Prostate gland (tissue), 2 donors: Measurements from ENCODE around the gene FMN2. TPM values are rescaled to one million over a fixed set of nuclear protein-coding genes. Genes with fewer than 3 reads are reported as not detected.

Source experiments
- DNase-seq: peaks from one replicate; pipeline ENCODE4 v3.0.0-alpha.2; 2019; ENCODE audit warnings: low spot score
- H3K27ac ChIP-seq, 2 donors: fragments of 200-600 bp; sonication (generic); 2 replicates each; pipeline ENCODE4 v1.5.1; 2017 to 2019
- H3K27me3 ChIP-seq: fragments of 200-600 bp; sonication (generic); replicated peaks from 2 replicates; pipeline ENCODE4 v1.5.1; 2019; ENCODE audit not compliant: insufficient read depth
- H3K36me3 ChIP-seq, 2 donors: fragments of 200-600 bp; sonication (generic); 1 replicate in 1 of 2; 2 replicates in 1 of 2; pipeline versions ENCODE4 v1.5.1 to v1.8.1; 2017 to 2019
- H3K4me1 ChIP-seq: fragments of 200-600 bp; sonication (generic); replicated peaks from 2 replicates; pipeline ENCODE4 v1.5.1; 2019
- H3K4me3 ChIP-seq, 2 donors: fragments of 200-600 bp; sonication (generic); 2 replicates each; pipeline ENCODE4 v1.5.1; 2017 to 2019
- H3K9me3 ChIP-seq: fragments of 200-600 bp; sonication (generic); 2 replicates; pipeline ENCODE4 v1.5.1; 2017
- POLR2A ChIP-seq: fragments of 450-650 bp; IDR thresholded peaks from one replicate; pipeline ENCODE4 v1.6.1; 2016; ENCODE audit warnings: antibody characterized with exemption, mild to moderate bottlenecking
- POLR2AphosphoS5 ChIP-seq: sonication (generic); formaldehyde crosslinking; IDR thresholded peaks from one replicate; pipeline ENCODE4 v1.6.1; 2017; ENCODE audit warnings: antibody characterized with exemption
- WGBS: methylation state at CpG from one replicate; pipeline ENCODE4 v1.1.5; 2018; 5-methylcytosine and 5-hydroxymethylcytosine counted together
- intact Hi-C: fragments of 100-400 bp; cut with DNase I; formaldehyde crosslinking; loops from one replicate; pipeline ENCODE4 v1.14.2; 2022
- total RNA-seq, 2 donors: library from RNA; depleted of rRNA; stranded (reverse); fragments of >200 nt; gene quantifications; one replicate each; pipeline ENCODE4 v1.1.0, GENCODE V29; 2016
- TF ChIP-seq, protein P1 (sequence below), 4 experiments: fragments of 200-600 bp in 2 of 4; fragments of 450-650 bp in 2 of 4; sonication (generic) in 2 of 4; IDR thresholded peaks; 1 replicate in 3 of 4; 2 replicates in 1 of 4; pipeline ENCODE4 v1.5.1; 2016 to 2019; ENCODE audit warnings: antibody characterized with exemption in 4 of 4, mild to moderate bottlenecking in 2 of 4, moderate library complexity in 2 of 4

FMN2 gene
- total RNA-seq, 2 donors from 2014 or later, result 0.27 to 4.8 TPM

DNA sequence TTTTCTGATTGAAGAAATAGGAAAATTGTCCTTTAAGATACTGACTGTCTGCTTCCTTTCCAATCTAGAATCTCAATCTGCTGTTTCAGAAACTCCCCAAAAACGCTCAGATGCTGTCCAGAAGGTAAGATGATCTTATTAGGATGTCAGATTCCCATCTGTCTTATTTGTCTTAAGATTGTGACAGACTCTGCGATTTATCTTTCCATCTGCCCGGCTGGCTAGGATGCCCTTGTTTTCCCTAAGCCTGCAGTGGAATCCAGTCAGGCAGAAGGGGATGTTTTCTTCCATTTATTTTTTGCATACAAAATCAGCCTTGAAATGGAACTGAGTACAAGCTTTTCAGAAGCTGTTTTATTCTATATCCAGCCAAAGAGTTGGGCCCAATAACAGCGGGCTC lies 96.5 kb downstream of the FMN2 start:
- intact Hi-C loops, result loop anchor here (5.0 kb wide), 1 partner anchor 161 kb away; no protein-coding TSS in a partner anchor
- H3K4me1 ChIP-seq, result no peaks in the 10 kb centered on the region
- H3K4me3 ChIP-seq, result no peak overlapping the region
- no peaks in the 10 kb centered on the region for H3K36me3 ChIP-seq
- no peaks in the 10 kb centered on the region for H3K9me3 ChIP-seq
- DNase-seq, result no peak
- TF ChIP-seq, protein P1, sequence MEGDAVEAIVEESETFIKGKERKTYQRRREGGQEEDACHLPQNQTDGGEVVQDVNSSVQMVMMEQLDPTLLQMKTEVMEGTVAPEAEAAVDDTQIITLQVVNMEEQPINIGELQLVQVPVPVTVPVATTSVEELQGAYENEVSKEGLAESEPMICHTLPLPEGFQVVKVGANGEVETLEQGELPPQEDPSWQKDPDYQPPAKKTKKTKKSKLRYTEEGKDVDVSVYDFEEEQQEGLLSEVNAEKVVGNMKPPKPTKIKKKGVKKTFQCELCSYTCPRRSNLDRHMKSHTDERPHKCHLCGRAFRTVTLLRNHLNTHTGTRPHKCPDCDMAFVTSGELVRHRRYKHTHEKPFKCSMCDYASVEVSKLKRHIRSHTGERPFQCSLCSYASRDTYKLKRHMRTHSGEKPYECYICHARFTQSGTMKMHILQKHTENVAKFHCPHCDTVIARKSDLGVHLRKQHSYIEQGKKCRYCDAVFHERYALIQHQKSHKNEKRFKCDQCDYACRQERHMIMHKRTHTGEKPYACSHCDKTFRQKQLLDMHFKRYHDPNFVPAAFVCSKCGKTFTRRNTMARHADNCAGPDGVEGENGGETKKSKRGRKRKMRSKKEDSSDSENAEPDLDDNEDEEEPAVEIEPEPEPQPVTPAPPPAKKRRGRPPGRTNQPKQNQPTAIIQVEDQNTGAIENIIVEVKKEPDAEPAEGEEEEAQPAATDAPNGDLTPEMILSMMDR (IDR thresholded peaks at IDR 0.05), result no peak
- TF ChIP-seq POLR2A (no peak), POLR2AphosphoS5 (no peak)
- 67% methylated on average over 4 of the region's 4 CpGs for WGBS
- H3K27ac ChIP-seq, result no peak overlapping the region
- peaks cover 2% of the 10 kb centered on the region for H3K27me3 ChIP-seq

DNA sequence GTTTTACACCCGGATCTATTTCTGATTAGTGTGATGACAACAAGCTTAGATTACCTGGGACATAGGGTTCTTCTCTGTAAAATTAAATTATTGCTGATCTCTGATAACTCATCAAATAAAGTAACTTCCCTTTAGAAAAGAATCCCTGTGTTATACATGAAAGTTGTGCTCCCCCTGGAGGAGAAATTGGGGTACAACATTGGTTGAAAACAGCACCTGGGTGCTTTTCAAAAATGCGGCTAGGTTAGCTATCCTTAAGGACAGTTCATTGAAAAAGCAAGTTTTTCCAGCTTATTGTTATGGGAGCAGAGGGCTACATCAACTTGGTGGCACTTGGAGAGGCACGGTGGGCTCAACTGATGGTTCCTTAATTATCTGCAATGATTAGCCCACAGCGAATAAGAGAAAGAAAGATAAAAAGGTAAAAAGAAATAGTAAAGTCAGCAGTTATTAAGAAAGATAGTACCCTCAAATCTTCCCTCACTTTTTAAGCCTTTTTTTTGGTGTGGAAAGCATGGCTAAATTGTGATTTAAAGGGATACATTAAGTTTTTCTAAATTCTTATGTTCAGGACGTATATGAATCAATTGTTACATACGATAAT lies 97.8 kb downstream of the FMN2 start:
- no peaks in the 10 kb centered on the region for H3K9me3 ChIP-seq
- WGBS, result 42% methylated on average over 6 of the region's 6 CpGs
- intact Hi-C loops, result loop anchor here (5.0 kb wide), 1 partner anchor 162 kb away; no protein-coding TSS in a partner anchor
- H3K27me3 ChIP-seq, result peaks cover 2% of the 10 kb centered on the region
- no peaks in the 10 kb centered on the region for H3K4me1 ChIP-seq
- no peak for TF ChIP-seq POLR2AphosphoS5
- TF ChIP-seq POLR2A, result no peak
- TF ChIP-seq, protein P1 (IDR thresholded peaks at IDR 0.05), result peak in 2 of 4 experiments; percentile 30 to 58
- DNase-seq, result no peak
- H3K4me3 ChIP-seq, result no peak overlapping the region
- no peak overlapping the region for H3K27ac ChIP-seq
- no peaks in the 10 kb centered on the region for H3K36me3 ChIP-seq

DNA sequence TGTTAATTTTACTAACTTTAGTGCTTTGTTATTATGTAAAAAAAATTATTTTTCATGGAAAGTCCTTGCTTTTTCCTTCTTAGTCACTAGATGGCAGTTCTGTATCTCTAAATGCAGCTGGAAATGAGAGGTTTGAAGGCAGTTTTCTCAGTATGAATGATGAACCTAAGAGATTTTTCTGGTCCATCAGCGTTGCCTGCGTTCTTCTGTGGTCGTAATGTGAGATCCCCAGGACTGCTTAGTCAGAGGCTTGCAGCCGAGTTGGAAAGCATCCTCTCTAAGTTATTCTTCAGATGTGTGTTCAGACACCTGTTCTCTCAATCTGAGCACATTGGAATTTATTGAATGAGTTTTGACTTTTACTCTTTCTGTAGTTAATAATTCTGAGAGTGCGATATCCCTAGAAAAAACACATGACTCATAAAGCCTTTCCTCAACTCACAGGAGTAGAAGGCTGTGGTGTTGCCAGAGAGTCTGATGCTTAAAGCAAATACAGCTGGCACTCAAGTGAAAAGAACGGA lies 99.3 kb downstream of the FMN2 start:
- Histone ChIP-seq H3K4me3 (no peak overlapping the region), H3K27ac (no peak overlapping the region), H3K36me3 (no peaks in the 10 kb centered on the region), H3K4me1 (no peaks in the 10 kb centered on the region), H3K9me3 (no peaks in the 10 kb centered on the region), H3K27me3 (no peaks in the 10 kb centered on the region)
- TF ChIP-seq POLR2A (no peak), POLR2AphosphoS5 (peak; percentile 14)
- TF ChIP-seq, protein P1 (IDR thresholded peaks at IDR 0.05), result peak in 2 of 4 experiments; percentile 6 to 16
- no peak for DNase-seq
- WGBS, result 11% methylated on average over 6 of the region's 6 CpGs
- intact Hi-C loops, result loop anchor here (5.0 to 10.0 kb wide), 2 partner anchors 404 to 501 kb away; no protein-coding TSS in a partner anchor

DNA sequence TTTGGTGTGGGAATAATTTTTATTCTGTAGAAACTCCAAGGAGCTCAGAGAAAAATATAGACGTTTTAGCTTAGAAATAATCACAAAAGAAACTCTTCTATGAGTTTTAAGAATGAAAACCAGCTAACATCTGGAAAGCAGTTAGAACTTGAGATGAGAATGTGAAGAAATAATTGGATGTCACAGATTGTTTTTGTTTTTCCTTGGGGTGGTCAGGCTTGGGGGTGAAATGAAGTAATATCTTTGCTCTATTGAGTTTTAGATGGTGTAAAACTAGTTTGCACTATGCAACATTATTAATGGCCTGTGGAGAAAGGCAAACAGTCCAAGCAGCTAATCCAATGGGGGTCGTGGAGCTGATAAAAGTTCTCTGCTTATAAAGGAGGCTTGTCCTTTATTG lies 101.2 kb downstream of the FMN2 start:
- WGBS, result 58% methylated on average over 2 of the region's 2 CpGs
- DNase-seq, result no peak
- no peaks in the 10 kb centered on the region for H3K27me3 ChIP-seq
- TF ChIP-seq POLR2A (no peak), POLR2AphosphoS5 (no peak)
- TF ChIP-seq, protein P1 (IDR thresholded peaks at IDR 0.05), result no peak
- no peak overlapping the region for H3K27ac ChIP-seq
- no peak overlapping the region for H3K4me3 ChIP-seq
- H3K9me3 ChIP-seq, result no peaks in the 10 kb centered on the region
- H3K4me1 ChIP-seq, result no peaks in the 10 kb centered on the region
- no peaks in the 10 kb centered on the region for H3K36me3 ChIP-seq
- intact Hi-C loops, result loop anchor here (5.0 to 10.0 kb wide), 2 partner anchors 402 to 499 kb away; no protein-coding TSS in a partner anchor

DNA sequence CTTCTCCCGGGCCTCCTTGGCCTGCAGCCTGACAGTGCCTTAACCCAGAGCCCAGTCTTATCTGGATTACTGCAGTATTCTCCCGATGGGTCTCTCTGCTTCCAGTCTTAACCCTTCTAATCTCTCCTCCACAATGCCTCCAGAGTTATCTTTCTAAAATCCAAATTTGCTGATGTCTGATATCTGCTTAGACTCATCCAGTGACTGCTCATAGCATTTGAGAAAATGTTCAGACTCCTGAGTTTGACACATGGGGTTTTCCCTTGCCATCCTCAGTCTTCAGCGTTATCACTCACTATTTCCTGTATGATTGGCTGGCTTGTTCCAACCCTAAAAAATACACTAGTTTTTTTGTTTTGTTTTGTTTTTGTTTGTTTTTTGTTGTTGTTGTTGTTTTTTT lies 102.0 kb downstream of the FMN2 start:
- H3K36me3 ChIP-seq, result no peaks in the 10 kb centered on the region
- TF ChIP-seq POLR2AphosphoS5 (no peak), POLR2A (no peak)
- TF ChIP-seq, protein P1 (IDR thresholded peaks at IDR 0.05), result no peak
- no peaks in the 10 kb centered on the region for H3K27me3 ChIP-seq
- 49% methylated on average over 3 of the region's 3 CpGs for WGBS
- no peaks in the 10 kb centered on the region for H3K4me1 ChIP-seq
- no peak overlapping the region for H3K27ac ChIP-seq
- H3K4me3 ChIP-seq, result no peak overlapping the region
- no peaks in the 10 kb centered on the region for H3K9me3 ChIP-seq
- intact Hi-C loops, result loop anchor here (5.0 to 10.0 kb wide), 2 partner anchors 401 to 499 kb away; no protein-coding TSS in a partner anchor
- no peak for DNase-seq
